ENCODE data around the gene ADAM10.
"Not testable (repeated sequence)": the region's sequence is repeated elsewhere in the genome, so short reads cannot be mapped to it uniquely, and the experiment has no call there.

The ADAM10 gene

GRCh38 chr15:58665672-58666071, 83.8 kb downstream of the ADAM10 start:
- DNase-seq = no peak

- no peak for DNase-seq
These were observed 99.4 kb downstream of the ADAM10 start for GRCh38 chr15:58650102-58650501.

GRCh38 chr15:58649175-58649574, 100.3 kb downstream of the ADAM10 start:
- DNase-seq = no peak

- DNase-seq = no peak
These were observed 105.5 kb downstream of the ADAM10 start for GRCh38 chr15:58643996-58644395.

GRCh38 chr15:58641660-58642059, 107.8 kb downstream of the ADAM10 start:
- DNase-seq = no peak

GRCh38 chr15:58639992-58640391, 109.5 kb downstream of the ADAM10 start:
- no peak for DNase-seq

- no peak for DNase-seq
These were observed 110.3 kb downstream of the ADAM10 start for GRCh38 chr15:58639002-58639756.

- no peak for DNase-seq
These were observed 116.7 kb downstream of the ADAM10 start for GRCh38 chr15:58632789-58633188.

- no peak for DNase-seq
These were observed 118.2 kb downstream of the ADAM10 start for GRCh38 chr15:58631319-58631718.

- DNase-seq = no peak
These were observed 119.9 kb downstream of the ADAM10 start for GRCh38 chr15:58629625-58630024.

GRCh38 chr15:58628206-58628947, 121.1 kb downstream of the ADAM10 start:
- no peak for DNase-seq

GRCh38 chr15:58627701-58628100, 121.8 kb downstream of the ADAM10 start:
- no peak for DNase-seq

GRCh38 chr15:58627046-58627445, 122.5 kb downstream of the ADAM10 start:
- no peak for DNase-seq

- DNase-seq = no peak
These were observed 123.1 kb downstream of the ADAM10 start for GRCh38 chr15:58626378-58626777.

GRCh38 chr15:58622877-58623276, 126.6 kb downstream of the ADAM10 start:
- no peak for DNase-seq

- not testable (repeated sequence) for DNase-seq
These were observed 129.2 kb downstream of the ADAM10 start for GRCh38 chr15:58620268-58620667.

GRCh38 chr15:58616171-58616570, 133.3 kb downstream of the ADAM10 start:
- DNase-seq = no peak

GRCh38 chr15:58611731-58612676, 137.5 kb downstream of the ADAM10 start:
- DNase-seq = no peak

GRCh38 chr15:58608711-58609110, 140.8 kb downstream of the ADAM10 start:
- no peak for DNase-seq

GRCh38 chr15:58608129-58608590, 141.3 kb downstream of the ADAM10 start:
- DNase-seq = no peak

GRCh38 chr15:58606577-58607080, 142.9 kb downstream of the ADAM10 start:
- no peak for DNase-seq

GRCh38 chr15:58605931-58606530, 143.5 kb downstream of the ADAM10 start:
- DNase-seq = no peak
